Activated gamma-delta T cell treated with anti-CD3 and anti-CD28 coated beads, Interleukin-2, amount 50 U/mL, for 16 hours (primary cell): ENCODE data around the gene AMIGO1.
A peak's percentile ranks its signal among the peaks of the same experiment; 100 is the strongest.

Experiments used
- DNase-seq: peaks from one replicate; pipeline ENCODE4 v3.0.0-alpha.2; 2020; ENCODE audit warnings: low read depth

Gene AMIGO1

DNA sequence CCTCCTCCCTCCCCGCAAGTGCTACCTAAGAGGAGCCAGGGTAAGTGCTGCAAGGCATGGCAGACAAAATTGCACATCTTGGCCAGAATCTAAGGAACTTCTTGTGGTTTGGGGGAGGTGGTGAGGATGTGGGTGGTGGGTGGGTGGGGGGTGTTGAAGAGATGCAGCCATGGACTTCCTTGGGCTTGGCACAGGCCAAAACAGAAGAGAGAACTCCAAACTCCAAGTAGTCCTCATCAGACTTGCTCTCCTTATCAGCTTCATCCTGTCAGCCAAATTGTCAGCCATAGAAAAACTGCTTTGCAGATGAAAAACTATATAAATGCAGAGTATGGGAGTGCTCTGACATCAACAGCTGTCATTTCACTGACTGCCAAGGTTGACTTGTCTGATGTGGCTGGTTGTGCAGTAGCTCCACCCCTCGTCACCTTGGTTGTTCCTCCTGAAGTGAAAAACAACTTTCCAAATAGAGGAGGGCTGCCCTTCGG is 7.1 kb downstream of the AMIGO1 start:
- no peak for DNase-seq

DNA sequence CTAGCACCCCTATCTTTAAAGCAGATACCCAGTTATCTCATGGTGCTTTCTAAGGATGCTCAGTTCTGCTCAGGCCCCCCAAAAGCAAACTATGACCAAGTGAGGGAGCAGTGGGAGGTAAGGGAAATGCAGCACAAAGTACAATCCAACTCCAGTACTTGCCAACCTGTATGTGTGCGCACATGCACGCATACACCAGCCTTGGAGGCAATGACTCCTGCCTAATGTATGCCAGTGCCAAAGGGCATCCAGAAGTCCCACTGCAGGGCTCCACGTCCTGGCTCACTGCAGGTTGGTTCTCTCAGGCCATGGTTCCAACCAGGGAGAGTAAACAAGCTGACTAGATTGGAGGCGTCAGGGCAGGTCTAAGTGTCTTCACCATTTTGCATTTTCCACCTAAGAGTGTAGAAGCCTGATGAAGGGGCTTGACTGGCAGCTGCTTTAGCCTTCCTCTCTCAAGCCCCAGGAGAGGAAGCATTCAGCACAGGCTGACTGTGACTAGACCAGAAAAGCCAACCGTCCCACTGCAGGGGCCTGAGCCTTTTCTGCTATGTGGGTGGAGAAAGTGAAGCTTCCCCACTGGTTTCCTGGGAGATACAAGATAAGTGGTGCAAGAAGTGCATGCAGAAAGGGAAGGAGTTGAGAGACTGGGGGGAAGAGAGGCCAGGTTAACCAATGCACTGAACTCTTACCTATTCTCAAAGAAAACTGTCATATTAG is 7.7 kb downstream of the AMIGO1 start:
- DNase-seq, result no peak

DNA sequence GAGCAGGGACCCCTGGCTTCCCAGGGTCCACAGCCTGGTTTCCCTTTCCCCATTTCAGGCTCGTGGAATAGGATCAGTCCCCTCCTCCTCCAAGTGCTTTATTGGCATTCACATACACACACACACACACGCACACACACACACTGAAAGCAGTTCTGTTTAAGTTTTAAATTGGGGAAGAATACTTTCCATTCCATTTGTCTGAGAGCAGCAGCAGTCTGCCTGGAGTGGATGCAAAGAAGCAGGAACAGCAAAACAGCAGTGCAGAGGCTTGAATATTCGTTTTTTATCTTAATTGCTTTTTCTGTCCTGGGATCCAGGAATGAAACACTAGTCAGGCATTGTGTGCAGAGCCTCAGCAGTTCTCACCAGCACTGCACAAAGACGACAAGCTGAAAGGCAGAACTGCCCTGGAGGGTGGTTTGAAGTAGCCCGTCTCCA is 8.6 kb downstream of the AMIGO1 start:
- DNase-seq, result no peak

DNA sequence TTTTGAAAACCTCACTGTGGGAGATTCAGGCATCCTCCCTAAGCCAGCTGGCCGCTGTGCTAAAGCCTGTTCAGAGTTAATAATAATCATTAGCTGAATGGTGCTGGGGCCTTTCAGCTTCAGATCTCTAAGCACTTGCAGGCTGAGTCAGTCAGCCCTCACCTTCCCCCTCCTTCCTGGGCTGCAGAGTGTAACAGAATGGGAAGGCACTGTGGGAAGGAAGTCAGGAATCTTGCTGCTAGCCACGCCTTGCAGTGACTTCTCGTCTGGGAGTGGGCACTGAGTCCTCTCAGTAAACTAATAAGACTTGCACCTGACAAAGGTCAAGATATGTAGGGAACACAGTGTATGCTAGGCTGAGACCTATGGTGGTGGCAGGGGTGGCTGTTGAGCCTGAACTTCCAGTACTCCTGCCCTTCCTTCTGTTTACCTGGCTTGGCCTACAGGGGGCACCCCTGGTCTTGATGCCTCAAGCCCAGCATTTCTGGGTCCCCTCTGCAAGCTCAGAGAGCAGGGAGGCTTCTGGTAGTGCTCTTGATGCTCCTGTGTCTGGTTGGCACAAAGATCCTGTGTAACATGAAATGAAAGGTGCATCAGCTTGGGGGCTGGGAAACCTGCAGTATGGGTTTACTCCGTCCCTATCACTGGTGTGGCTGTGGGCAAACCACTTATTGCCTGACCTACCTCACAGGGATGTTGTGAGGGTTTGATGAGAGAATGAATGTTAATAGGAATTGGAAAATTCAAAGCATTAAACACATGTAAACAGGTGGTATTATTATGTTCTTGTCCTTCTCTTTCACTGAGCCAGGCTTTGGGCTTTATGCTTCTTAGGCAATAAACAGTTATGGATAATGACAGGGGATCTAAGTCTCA is 9.6 kb downstream of the AMIGO1 start:
- peak; percentile 34 for DNase-seq

DNA sequence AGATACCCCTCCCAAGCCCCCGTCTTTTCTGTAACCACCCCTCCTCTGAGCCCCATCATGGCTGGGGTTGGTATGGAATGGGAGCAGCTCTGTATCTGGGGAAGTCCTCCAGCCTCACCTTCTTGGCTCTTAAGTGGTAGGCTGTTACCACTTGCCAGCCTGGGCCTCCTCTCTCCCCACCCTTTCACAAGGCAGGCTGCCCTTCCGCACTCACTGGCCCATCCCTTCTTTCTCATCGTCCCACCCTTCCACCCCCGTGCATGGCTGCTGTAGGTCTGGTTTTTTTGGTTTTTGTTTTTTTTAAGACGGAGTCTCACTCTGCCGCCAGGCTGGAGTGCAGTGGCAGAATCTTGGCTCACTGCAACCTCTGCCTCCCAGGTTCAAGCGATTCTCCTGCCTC is 10.4 kb downstream of the AMIGO1 start:
- DNase-seq, result no peak

DNA sequence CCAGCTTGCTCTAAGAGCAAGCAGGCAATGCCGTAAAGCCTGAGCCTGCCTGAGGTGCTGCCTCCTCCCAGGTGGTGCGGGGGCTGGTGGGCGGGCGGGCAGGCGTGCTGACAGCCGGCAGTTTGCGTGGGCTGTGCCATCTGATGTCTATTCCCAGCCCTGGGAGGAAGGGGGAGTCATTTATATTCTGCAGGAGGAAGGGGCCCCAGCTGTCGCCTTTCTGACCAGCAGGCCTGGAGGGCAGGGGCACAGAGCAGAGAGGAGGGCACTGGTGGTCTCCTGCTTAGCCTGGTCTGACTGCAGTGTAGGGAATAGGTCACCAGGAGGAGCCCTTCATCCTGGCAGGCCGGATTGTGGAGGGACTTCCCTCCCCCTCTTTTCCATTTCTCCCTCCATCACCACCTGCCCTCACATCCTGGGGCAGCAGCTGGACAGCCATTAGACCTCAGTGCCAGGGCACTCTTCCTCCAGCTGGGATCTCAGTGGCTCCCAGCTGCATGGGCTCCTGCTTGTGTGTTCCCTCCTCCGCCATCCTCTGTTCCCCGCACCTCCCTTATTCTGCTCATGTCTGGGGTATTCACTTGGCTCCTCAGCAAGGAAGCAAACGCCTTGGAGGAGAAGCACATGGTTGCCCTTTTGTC is 11.2 kb downstream of the AMIGO1 start:
- DNase-seq, result no peak

DNA sequence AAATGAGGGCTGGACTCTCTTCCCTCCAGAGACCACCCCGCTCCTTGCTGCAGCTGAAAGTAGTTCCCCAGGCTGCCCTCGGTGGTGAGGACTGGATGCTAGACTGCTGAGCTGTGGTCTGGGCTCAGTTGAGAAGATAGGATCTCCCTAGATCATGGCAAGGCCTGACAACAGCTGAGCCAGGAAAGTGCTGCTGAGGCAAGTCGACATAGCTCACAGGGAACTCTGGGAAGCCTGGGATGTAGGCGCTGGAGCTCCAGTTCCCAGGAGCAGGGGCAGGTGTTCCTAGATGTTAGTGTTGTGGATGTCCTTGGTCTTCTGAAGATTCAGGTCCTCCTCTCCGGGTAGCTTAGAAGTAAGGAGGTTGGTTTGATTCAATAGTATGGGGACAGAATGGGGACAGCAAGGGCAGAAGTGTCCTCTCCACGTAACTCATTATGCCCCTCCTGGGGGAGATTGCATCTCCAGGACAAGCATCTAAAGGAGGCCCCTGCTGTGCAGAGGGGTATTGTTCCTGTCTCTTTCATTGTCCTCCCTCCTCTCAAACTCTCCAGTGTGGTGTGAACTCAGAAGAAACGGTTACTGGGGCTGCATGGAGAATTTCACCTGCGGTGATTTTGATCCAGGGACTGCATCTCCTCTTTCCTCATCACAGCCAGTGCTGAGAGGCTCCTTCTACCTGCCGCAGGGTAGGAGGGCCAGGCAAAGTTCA is 11.9 kb downstream of the AMIGO1 start:
- no peak for DNase-seq

DNA sequence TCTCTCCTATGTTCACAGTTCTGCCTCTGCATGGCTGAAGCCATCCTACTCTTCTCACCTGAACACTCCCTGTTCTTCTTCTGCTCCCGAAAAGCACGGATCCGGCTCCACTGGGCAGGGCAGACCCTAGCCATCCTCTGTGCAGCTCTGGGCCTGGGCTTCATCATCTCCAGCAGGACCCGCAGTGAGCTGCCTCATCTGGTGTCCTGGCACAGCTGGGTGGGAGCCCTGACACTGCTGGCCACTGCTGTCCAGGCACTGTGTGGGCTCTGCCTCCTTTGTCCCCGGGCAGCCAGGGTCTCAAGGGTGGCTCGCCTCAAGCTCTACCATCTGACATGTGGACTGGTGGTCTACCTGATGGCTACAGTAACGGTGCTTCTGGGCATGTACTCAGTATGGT is 13.8 kb downstream of the AMIGO1 start:
- no peak for DNase-seq

DNA sequence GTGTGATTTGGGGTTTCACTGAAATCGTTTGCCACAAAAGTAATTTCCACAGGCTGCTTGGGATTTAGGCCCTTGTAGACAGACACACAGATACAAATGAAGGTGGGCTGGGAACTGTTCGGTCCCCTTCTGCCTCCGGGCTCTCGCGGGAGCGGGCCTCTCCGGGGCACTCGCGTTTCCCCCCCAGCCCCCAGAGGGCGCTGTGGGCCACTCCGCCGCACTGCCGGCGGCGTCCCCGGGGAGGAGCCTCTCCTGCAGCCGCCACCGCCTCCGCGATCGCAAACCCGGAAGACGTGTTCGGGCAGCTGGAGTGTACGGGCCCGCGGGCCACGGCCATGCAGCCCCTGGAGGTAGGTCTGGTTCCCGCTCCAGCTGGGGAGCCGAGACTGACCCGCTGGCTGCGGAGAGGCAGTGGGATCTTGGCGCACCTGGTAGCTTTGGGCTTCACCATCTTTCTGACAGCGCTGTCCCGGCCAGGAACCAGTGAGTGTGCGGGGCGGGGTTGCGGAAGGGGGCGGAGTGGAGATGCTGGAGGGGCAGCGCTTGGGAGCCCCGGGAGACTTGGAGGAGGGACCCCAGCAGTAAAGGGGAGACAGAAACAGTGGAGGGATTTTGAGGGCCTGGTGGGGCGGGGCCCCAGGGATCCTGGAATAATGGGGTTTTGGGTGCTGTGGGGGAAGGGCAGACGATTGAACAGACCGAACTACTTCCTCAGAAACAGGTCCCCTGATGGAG is 15.6 kb downstream of the AMIGO1 start, which contains the start of gene CYB561D1:
Gene CYB561D1 (plus strand): TSS at position 290 of the 735 bp plus-strand sequence. CDS start 46 bp downstream, at position 336.
- peak; percentile 84 for DNase-seq

DNA sequence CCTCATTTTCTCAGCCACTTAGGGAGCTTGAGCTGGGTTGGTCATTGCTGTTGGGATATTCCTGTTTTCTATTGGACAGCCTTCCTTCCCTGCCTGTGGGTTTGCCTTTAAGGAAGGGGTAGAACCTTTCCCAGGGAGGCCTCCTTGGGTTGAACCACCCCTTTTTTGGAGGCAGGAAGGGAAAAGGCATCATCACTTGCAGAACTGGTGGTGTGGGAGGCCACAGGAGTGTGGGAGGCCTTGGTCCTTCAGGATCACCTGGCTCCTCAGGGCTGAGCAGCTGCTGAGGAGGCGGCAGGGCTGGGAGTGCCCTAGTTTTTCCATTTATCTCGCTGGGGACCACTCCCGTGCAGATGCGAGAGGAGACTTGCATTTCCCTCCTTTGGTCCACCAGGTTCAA is 16.3 kb downstream of the AMIGO1 start:
- DNase-seq, result no peak

DNA sequence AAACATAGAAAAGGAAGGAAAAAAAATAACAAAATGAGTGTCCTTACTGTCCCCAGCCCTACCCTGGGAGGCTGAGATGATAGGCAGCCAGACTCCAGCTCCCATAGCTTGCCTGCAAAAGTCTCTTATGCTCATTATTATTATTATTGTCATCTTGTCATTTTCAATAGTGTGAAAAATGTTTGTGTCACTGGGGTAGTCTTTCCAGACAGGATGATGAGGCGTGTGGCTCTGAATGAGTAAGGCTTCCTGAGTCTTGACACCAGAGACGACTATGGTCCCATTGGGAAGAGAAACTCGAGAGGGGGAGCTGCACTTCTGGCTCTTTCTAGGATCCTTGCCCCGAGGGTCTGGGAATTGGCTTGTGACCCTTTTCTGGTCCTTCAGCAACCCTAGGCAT is 16.7 kb downstream of the AMIGO1 start:
- no peak for DNase-seq

DNA sequence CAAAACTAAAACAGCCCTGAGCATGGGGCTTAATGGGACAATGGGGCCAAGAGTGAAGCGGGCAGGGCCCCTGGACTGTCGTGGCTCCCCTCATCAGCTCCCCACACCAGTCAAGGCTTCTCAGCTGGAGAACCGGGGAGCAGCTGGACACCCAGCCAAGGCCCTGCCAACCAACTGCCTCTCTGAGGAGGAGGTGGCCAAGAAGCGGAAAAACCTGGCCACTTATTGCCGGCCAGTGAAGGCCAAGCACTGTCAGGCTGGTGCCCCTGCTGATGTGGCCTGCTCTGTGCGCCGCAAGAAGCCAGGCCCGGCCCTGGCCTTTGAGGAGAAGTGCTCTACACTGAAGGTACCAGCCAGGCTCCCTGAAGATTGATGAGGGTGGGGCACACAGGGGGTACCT is 18.2 kb downstream of the AMIGO1 start:
- no peak for DNase-seq

DNA sequence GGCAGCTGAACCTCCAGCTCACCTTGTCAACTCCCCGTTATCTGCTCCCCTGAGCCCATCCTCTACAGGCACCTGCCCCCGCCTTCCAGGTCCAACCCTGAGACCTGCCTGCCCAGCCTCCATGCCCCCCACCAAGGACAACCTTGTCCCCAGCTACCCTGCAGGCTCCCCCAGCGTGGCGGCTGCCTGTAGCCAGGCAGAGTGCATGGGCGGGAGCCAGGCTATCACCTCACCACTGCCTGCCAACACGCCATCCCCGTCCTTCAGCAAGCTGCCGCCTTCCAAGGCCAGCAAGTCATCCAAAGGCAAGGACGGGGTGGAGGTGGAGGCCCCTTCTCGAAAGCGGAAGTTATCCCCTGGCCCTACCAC is 18.6 kb downstream of the AMIGO1 start:
- DNase-seq, result no peak

DNA sequence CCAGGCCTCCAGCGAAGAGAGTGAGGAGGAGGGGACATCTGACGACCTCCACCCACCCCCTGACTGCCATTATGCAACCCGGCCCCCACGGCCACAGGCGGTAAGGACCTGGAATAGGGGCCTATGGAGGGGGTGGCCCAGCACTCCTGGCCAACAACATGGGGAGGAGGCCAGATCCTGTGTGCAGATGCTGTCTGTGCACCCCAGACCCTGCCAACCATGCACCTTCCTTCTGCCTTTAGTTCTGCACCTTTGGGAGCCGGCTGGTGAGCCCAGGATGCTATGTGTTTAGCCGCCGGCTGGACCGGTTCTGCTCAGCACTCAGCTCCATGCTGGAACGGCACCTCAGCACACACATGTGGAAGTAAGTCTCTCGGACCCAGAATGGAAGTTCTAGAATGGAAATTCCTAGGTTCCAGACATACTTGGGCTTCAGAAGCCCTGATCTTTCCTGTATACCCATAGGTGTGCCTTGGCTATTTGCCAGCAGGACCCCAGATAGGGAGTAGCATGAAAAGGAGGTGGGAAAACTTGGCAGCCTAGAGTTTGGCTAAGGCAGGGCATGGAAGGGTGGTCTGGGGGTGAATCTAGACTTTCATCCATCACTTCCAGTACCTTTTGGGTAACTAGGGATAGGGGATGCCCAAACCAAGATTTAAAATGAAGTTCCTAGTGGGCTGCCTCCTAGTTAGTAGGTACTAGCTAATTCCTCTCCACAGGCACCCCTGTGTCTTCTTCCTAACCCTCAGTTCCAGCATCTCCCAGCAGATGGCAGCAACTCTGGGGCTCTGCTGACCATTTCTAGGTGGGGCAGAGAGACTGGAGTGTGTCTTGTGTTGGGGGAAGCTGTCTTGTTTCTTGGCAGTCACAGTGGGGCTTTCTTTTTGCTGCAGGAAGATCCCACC is 19.2 kb downstream of the AMIGO1 start:
- peak; percentile 70 for DNase-seq

DNA sequence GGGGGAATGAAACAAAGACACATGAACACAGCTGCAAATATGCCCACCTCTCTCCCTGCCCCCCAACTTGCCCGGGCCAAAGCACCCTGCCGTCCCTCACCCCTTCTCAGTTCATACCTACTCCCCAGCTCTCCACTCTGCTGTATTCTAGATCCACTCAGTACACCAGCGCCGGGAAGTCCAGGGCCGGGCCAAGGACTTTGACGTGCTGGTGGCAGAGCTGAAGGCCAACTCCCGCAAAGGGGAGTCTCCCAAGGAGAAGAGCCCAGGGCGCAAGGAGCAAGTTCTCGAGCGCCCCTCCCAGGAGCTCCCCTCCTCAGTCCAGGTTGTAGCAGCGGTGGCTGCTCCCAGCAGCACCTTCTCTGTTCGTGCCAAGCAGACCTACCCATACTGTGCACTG is 20.8 kb downstream of the AMIGO1 start:
- no peak for DNase-seq

DNA sequence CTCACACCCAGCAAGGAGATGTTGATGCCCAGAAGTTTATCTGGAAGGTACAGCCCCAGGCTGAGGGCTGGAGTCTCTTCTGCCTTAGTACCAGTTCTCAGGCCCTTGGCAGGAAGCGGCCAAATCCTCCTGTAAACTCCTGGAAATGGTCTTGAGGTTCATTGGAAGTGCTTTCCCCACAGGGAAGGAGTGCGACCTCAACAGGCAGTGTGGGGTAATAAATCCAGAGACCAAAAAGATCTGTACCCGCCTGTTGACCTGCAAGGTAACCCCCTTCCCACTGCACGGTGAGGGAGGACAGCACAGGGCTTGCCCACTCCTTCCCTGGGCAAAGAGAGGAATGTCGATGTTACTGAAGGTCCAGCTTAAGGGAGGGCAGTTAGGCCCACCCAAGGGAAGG is 21.3 kb downstream of the AMIGO1 start:
- no peak for DNase-seq

DNA sequence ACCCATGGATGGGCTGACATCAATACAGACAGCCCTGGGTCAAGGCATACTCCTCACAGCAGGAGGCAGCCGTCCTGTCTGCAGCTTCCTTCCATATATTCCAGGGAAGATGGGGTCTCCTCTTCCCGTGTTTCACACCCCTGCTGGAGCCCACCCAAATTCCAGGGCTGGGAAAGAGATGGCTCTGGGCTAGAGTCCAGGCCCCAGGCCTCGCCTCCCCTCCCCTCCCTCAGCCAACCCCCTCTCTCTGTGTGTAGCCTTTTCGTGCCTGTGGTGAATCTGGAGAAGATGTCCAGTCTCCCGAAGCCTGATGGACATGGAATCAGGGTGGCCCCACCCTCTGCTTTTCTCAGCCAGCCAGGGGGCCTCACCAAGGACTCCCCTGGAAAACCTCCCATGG is 22.3 kb downstream of the AMIGO1 start:
- DNase-seq, result no peak

DNA sequence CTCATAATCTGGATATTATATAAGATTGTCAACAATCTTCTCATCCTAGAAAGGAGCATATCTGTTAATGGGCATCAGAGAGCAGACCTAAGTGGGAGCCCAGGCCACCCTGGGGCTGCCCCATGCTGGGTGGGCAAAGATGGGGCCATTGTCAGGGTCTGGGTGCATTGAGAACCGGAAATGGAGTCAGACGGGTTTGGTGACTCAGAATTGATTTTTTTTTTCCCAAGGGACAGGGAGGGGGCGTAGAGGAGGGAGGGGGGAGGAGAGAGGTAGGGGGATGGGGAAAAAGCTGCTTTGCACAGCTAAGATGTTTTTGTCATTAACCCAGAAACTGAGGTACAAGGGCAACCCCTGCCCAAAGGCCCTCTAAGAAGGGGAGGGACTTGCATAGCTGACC is 24.5 kb downstream of the AMIGO1 start:
- no peak for DNase-seq

DNA sequence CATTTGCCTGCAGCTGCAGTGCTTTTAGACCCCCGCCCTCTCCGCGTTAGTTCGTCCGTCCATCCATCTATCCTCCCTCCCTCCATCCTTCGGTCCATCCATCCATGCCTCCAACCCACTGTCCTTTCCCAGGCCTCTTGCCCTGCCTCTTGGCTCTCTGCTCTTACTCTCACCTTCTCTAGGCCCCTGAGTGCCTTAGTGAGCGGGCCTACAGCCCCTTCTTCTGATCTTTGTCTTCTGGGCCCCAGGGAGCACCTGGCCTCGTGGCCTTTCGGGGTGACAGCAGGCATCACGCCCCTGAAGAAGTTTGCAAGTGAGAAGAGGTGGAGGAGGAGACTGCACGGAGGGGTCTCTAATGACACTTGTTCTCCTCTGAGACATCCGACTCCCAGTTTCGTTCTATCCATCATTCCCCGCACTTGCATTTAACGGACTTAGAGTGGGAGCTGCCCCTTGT is 25.0 kb downstream of the AMIGO1 start:
- no peak for DNase-seq
